Measurements from ENCODE around the gene CDK19. TPM values are rescaled to one million over a fixed set of nuclear protein-coding genes. Genes with fewer than 3 reads are reported as not detected.

CDK19 gene
- total and polyA plus RNA-seq, 2 of the 13 experiments (the other 11 are each of a cell fraction or from before 2014, with no cell fraction given) = 13.4 to 27.0 TPM

- TF ChIP-seq IKZF4 (CRISPR knock-in tag; IDR thresholded peaks at IDR 0.05; ENCODE audit: borderline replicate concordance, low read depth, not compliant biosample characterization) (no peak), BATF2 (CRISPR knock-in tag; IDR thresholded peaks at IDR 0.05) (no peak), ZNF101 (CRISPR knock-in tag; IDR thresholded peaks at IDR 0.05; ENCODE audit: borderline replicate concordance, low read depth) (no peak), ZMYM3 (CRISPR knock-in tag; IDR thresholded peaks at IDR 0.05) (peak; percentile 73), ZNF160 (CRISPR knock-in tag; IDR thresholded peaks at IDR 0.05) (no peak; the same call in none of the 2 replicates), TEAD3 (CRISPR knock-in tag; optimal IDR thresholded peaks at IDR 0.05; ENCODE audit: borderline replicate concordance) (peak; percentile 95), ZNF280B (CRISPR knock-in tag; IDR thresholded peaks at IDR 0.05; ENCODE audit: borderline replicate concordance) (no peak), PHF21A (CRISPR knock-in tag; IDR thresholded peaks at IDR 0.05) (peak; percentile 96), MEIS2 (CRISPR knock-in tag; IDR thresholded peaks at IDR 0.05) (no peak), CTCF (CRISPR knock-in tag; IDR thresholded peaks at IDR 0.05) (no peak), HES4 (CRISPR knock-in tag; IDR thresholded peaks at IDR 0.05; ENCODE audit: borderline replicate concordance) (no peak), MTA3 (CRISPR knock-in tag; IDR thresholded peaks at IDR 0.05) (no peak), SOX6 (IDR thresholded peaks at IDR 0.05) (no peak), SOX6 (CRISPR knock-in tag; IDR thresholded peaks at IDR 0.05) (peak; percentile 76), ZNF557 (CRISPR knock-in tag; IDR thresholded peaks at IDR 0.05) (no peak), NR2F2 (IDR thresholded peaks at IDR 0.05; ENCODE audit: borderline replicate concordance, low read depth) (peak; percentile 43; the same call in 1 of the 2 replicates), JARID2 (CRISPR knock-in tag; IDR thresholded peaks at IDR 0.05; ENCODE audit: insufficient replicate concordance) (no peak), BRCA1 (CRISPR knock-in tag; IDR thresholded peaks at IDR 0.05) (no peak), ZNF225 (CRISPR knock-in tag; IDR thresholded peaks at IDR 0.05) (no peak), ZNF619 (CRISPR knock-in tag; IDR thresholded peaks at IDR 0.05) (no peak; the same call in 1 of the 2 replicates), ZNF317 (CRISPR knock-in tag; IDR thresholded peaks at IDR 0.05) (peak; percentile 62; the same call in 1 of the 2 replicates), NFKB2 (CRISPR knock-in tag; IDR thresholded peaks at IDR 0.05; ENCODE audit: borderline replicate concordance) (peak; percentile 58; the same call in 1 of the 2 replicates), CENPT (CRISPR knock-in tag; IDR thresholded peaks at IDR 0.05; ENCODE audit: low read depth) (0 out of 2 replicates have a peak, but pooled peaks have one; percentile 53), NR3C1 (CRISPR knock-in tag; IDR thresholded peaks at IDR 0.05) (no peak), TOE1 (CRISPR knock-in tag; IDR thresholded peaks at IDR 0.05) (no peak)
Observed at GRCh38 chr6:110815411-110816409, at the start of gene CDK19 (continued).

Measured in HepG2 (cell line).